ENCODE results near the gene XXYLT1.
A peak's percentile ranks its signal among the peaks of the same experiment; 100 is the strongest.

The XXYLT1 gene

GRCh38 chr3:195078891-195079440 is 192.0 kb downstream of the XXYLT1 start:
- no peak for DNase-seq (ENCODE audit: low read depth)
- H3K4me3 ChIP-seq (ENCODE audit: low read depth, low read length), result no peak overlapping the region

GRCh38 chr3:195077611-195078540 is 193.1 kb downstream of the XXYLT1 start:
- no peak for DNase-seq (ENCODE audit: low read depth)
- no peak overlapping the region for H3K4me3 ChIP-seq (ENCODE audit: low read depth, low read length)

GRCh38 chr3:195076981-195077610 is 193.9 kb downstream of the XXYLT1 start:
- no peak for DNase-seq (ENCODE audit: low read depth)
- H3K4me3 ChIP-seq (ENCODE audit: low read depth, low read length), result no peak overlapping the region

- no peak overlapping the region for H3K4me3 ChIP-seq (ENCODE audit: low read depth, low read length)
- no peak for DNase-seq (ENCODE audit: low read depth)
Observed at GRCh38 chr3:195075941-195076875, 194.8 kb downstream of the XXYLT1 start.

- H3K4me3 ChIP-seq (ENCODE audit: low read depth, low read length), result no peak overlapping the region
- DNase-seq (ENCODE audit: low read depth), result no peak
Observed at GRCh38 chr3:195075199-195075940, 195.6 kb downstream of the XXYLT1 start.

- H3K4me3 ChIP-seq (ENCODE audit: low read depth, low read length), result no peak overlapping the region
- DNase-seq (ENCODE audit: low read depth), result no peak
Observed at GRCh38 chr3:195073866-195074860, 196.8 kb downstream of the XXYLT1 start.

GRCh38 chr3:195072916-195073564 is 197.9 kb downstream of the XXYLT1 start:
- H3K4me3 ChIP-seq (ENCODE audit: low read depth, low read length), result no peak overlapping the region
- no peak for DNase-seq (ENCODE audit: low read depth)

GRCh38 chr3:195071916-195072820 is 198.8 kb downstream of the XXYLT1 start:
- DNase-seq (ENCODE audit: low read depth), result no peak
- no peak overlapping the region for H3K4me3 ChIP-seq (ENCODE audit: low read depth, low read length)

GRCh38 chr3:195071011-195071728 is 199.8 kb downstream of the XXYLT1 start:
- DNase-seq (ENCODE audit: low read depth), result no peak
- H3K4me3 ChIP-seq (ENCODE audit: low read depth, low read length), result no peak overlapping the region

- no peak overlapping the region for H3K4me3 ChIP-seq (ENCODE audit: low read depth, low read length)
- DNase-seq (ENCODE audit: low read depth), result no peak
Observed at GRCh38 chr3:195070336-195070735, 200.6 kb downstream of the XXYLT1 start.

- no peak overlapping the region for H3K4me3 ChIP-seq (ENCODE audit: low read depth, low read length)
- no peak for DNase-seq (ENCODE audit: low read depth)
Observed at GRCh38 chr3:195069501-195070251, 201.3 kb downstream of the XXYLT1 start.

- DNase-seq (ENCODE audit: low read depth), result peak; percentile 43
Observed at GRCh38 chr3:195068084-195069080, 202.6 kb downstream of the XXYLT1 start.

GRCh38 chr3:195066441-195066841 is 204.5 kb downstream of the XXYLT1 start:
- no peak overlapping the region for H3K4me3 ChIP-seq (ENCODE audit: low read depth, low read length)
- no peak for DNase-seq (ENCODE audit: low read depth)

More at GRCh38 chr3:195068084-195069080, 202.6 kb downstream of the XXYLT1 start:
- H3K4me3 ChIP-seq (ENCODE audit: low read depth, low read length), result no peak overlapping the region

- no peak overlapping the region for H3K4me3 ChIP-seq (ENCODE audit: low read depth, low read length)
- DNase-seq (ENCODE audit: low read depth), result no peak
Observed at GRCh38 chr3:195065864-195066185, 205.1 kb downstream of the XXYLT1 start.
